H54 (cell line): ENCODE data around the gene SMPD1.

ENCODE experiments used
- DNase-seq: peaks from one replicate; pipeline ENCODE4 v3.0.0; 2011; ENCODE audit warnings: low spot score, mixed read lengths; ENCODE audit not compliant: insufficient read length
- FAIRE-seq: peaks from 3 replicates; lab custom pipeline; 2011; peaks lifted over from hg19 to GRCh38; lab: Jason Lieb, UNC
- POLR2A ChIP-seq: IDR thresholded peaks from 2 replicates; pipeline ENCODE4 v1.6.1; 2011; ENCODE audit warnings: low read depth, mild to moderate bottlenecking, low read length

The SMPD1 gene

DNA sequence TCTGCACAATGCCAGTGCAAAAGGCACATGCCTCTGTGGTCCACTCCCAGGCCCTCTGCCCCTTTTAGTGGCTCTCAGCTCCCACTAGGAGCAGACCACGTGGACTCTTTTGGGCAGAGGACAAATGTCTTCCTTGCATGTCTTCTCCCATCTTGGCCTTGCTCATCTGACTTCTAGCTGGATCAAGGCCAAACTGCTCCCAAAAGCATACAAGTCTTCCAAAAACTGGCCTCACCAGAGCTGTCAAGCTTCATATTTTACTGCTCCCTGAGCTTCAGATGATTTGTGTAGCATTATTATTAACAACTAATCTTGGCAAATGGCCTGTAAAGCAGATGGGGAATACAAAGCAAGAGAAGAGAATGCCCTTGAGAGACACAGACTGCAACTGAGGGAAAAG lies 6.9 kb downstream of the SMPD1 start:
- TF ChIP-seq POLR2A = no peak
- no peak for DNase-seq
- no peak for FAIRE-seq

- DNase-seq (no peak), FAIRE-seq (no peak)
- TF ChIP-seq POLR2A = no peak
Measured at GRCh38 chr11:6397636-6398035, 7.4 kb downstream of the SMPD1 start.

DNA sequence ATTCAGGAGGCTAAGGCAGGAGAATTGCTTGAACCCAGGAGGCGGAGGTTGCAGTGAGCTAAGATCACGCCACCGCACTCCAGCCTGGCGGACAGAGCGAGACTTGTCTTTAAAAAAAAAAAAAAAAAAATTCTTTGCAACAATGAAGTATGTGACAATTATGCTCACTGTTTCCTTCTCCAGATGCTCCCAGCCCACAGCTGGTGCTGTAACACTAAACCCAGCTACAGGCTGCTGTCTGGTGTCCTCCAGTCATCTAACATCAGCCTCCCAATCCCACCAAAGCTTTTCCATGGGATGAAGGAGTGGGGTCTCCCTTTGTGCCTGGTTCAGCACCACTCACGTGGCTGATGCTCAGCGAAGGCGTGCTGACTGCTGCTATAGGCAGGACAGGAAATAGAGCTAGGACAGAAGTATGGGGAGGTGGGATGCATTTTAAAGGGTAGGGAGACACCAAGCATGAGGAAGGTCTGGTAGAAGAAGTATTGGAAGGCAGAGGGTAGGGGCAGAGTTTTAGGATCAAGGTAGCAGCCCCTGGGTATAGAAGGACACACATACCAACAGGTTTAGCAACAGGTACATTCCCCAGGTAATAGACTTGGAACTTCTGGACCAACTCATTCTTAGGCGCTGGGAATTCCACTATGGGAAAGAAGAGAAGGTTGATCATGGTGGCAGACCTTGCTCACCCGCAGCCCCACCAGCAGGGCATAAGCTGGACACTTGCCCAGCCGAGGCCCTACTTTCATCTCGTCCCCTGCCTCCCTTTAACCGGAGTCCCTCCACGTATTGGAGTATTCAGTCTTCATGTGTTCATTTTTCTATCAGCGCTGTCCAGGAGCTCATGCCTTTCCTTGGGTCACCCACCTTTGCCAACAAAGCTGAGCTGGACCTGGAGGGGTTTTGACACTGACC lies 10.4 kb downstream of the SMPD1 start:
- no peak for FAIRE-seq
- no peak for DNase-seq
- no peak for TF ChIP-seq POLR2A

DNA sequence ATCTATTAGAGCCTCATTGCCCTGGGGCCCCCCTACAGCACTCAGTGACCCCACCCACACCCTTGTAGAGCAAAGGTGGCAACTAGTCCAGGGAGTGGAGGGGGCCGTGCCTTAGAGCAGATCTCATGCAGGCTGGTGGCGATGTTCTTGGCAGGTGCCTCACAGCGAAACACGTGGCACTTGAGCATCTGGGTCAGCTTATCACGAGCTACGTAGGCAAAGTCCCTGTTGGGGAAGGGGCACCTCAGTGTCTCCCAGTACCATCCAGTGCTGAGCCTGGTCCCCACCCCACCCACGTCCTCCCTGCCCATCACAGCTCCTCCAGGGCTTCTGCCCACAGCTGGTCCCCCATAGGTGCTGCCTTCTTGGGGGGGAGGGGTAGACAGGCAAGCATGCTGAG lies 11.2 kb downstream of the SMPD1 start:
- no peak for TF ChIP-seq POLR2A
- DNase-seq (no peak), FAIRE-seq (no peak)

DNA sequence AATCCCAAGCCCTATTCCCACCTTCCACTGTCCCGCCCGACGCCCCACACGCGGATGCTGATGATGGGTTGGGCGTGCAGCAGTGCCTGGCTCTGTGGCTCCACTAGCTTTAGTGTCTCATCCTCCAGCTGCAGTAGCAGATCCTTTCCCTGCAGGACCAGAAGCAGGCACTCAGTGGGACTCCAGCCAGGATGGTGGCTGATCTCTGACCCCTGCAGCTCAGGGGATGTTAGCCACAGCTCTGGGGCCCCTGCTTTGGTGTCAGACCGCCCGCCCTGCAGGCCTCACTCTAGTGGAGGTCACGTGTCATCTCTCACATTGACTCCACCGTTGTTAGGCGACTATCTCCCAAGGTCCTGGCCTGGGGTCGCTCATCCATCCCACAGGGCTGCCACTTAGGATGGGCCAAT lies 11.8 kb downstream of the SMPD1 start:
- FAIRE-seq (no peak), DNase-seq (no peak)
- TF ChIP-seq POLR2A = no peak

- FAIRE-seq (no peak), DNase-seq (no peak)
- no peak for TF ChIP-seq POLR2A
Measured at GRCh38 chr11:6402561-6402981, 12.3 kb downstream of the SMPD1 start.

- DNase-seq (no peak), FAIRE-seq (no peak)
- TF ChIP-seq POLR2A = no peak
Measured at GRCh38 chr11:6403539-6403938, 13.3 kb downstream of the SMPD1 start.

DNA sequence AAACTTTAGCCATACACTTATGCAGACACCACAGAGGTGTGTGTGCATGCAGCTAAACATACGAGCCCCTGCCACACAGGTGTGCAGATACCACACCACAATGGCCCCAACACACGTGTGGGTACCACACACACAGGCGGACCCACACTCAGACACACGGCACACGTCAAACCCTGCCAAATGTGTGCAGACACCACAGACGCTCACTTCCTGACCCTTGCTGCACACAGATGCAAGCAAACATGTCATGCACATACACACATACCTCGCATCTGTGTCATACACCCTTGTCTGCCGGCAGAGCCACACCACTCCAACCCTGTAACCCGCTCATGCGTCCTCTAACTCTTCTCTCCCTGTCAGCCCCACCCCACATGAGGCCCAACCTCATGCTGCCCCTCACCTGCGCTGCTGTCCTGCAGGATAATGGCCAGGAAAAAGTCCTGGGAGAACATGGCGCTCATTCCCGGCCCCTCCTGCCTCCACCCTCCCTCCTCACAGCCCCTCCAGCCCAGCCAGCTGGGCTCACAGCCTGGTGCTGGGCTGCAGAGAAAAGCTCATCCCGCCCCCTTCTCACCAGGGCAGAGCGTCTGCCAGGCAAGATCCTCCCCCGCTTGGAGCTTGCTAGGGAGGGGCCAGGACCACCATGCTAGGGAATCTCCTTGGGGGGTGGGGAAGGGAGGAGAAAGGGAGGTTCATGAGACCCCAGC lies 14.2 kb downstream of the SMPD1 start:
- TF ChIP-seq POLR2A = no peak
- FAIRE-seq (no peak), DNase-seq (no peak)

GRCh38 chr11:6405052-6405667 lies 14.9 kb downstream of the SMPD1 start:
- no peak for DNase-seq

GRCh38 chr11:6405846-6406245 lies 15.6 kb downstream of the SMPD1 start:
- DNase-seq (no peak), FAIRE-seq (no peak)
- TF ChIP-seq POLR2A = no peak

More at GRCh38 chr11:6405052-6405667, 14.9 kb downstream of the SMPD1 start:
- no peak for TF ChIP-seq POLR2A
- FAIRE-seq = no peak

DNA sequence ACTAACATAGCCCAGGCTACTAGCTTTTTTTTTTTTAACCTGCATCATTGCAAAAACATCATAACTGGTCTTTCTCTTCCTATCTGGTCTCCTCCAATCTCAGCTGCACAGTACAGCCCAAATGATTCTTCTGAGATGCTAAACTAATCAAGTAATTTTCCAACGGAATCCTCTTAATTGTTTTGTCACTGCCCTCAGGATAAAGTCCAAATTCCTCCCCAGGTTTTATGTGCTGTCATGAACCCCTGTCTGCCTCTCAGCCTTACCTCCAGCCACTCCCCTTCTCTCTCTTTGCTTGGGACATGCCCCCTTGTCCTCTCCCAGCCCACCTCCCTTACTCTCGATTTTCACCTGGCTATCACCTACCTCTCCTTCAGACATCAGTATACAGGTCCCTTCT lies 16.1 kb downstream of the SMPD1 start:
- TF ChIP-seq POLR2A = no peak
- DNase-seq (no peak), FAIRE-seq (no peak)

DNA sequence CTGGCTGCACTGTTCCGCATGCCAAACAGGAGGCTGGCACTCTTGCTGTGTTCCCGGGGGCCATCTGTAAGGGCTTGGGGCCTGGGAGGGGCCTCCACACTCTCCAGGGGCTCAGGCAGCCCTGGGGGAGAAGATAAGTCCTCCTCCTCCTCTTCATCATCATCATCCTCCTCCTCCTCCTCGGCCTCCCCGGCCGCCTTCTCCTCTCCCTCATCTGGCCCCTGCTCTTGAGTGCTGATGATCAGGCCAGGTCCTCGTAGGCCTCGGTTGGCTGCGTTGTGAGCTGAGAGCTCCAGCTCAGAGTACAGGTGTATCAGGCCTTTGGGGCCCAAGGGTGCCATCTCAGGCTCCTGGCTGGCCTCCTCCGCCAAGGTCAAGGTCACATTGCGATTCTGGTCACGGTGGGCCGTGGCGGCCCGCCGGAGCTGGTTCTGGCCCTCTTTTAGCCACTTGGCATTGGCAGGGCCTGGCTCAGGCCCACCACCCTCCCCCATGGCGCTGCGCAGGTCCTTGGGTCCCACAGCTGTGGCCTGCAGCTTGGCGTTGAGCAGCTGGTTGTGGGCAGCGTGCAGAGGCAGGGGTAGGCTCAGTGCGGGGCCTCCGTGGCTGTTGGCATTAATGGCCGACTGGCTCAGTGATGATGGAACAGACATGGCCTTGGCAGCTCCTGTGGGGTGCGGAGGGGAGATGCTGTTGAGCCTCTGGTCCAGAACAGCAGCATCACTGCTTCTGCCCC lies 20.6 kb downstream of the SMPD1 start:
- DNase-seq = no peak
- TF ChIP-seq POLR2A = no peak
- no peak for FAIRE-seq

DNA sequence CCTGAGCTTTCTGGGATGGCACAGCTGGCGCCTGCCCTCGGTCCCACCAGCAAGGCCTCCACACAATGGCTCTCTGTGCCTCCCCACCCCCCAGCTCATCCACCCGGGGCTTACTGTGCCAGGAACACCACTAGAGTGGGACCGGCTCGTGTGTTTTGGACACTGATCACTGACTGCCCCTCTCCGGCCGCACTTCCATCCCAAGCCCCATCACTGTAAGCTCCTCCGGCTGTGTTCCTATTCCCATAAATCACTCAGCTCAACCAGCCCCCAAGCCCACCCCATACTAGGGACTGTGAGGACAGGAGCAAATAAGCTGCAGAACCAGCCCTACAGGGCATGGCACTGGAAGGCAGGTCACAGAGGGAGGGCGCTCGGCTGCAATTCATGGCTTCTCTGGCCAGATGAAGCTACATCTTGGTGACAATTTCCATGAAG lies 21.3 kb downstream of the SMPD1 start:
- FAIRE-seq (no peak), DNase-seq (no peak)
- no peak for TF ChIP-seq POLR2A
